Right ventricle myocardium superior (tissue), 1 donor: ENCODE results near the gene MED9. TPM values are rescaled to one million over a fixed set of nuclear protein-coding genes. Genes with fewer than 3 reads are reported as not detected.
"Not testable (repeated sequence)": the region's sequence is repeated elsewhere in the genome, so short reads cannot be mapped to it uniquely, and the experiment has no call there.

ENCODE experiments used
- ATAC-seq: fragments of 200-7000 bp; cut with Tn5 transposase; one replicate; pipeline ENCODE4 v1.9.1; 2020; ENCODE audit warnings: mild to moderate bottlenecking; ENCODE audit not compliant: poor library complexity
- DNase-seq: peaks from one replicate; pipeline ENCODE4 v3.0.0-alpha.2; 2020
- intact Hi-C: fragments of 100-400 bp; cut with DNase I; formaldehyde crosslinking; loops from one replicate; pipeline ENCODE4 v1.11.2; 2022
- total RNA-seq: library from RNA; stranded (reverse); fragmentation: NEBNext Ultra II Directional; extraction: Animal tissue kit (Norgen Biotek cat#: 25700); gene quantifications from one replicate; pipeline ENCODE4 v1.2.1, GENCODE V29; 2021
- donor health status: DM: no; HTN: yes; CAD: no; lungs with severe emphysema.

The MED9 gene
- total RNA-seq, 1 donor from 2014 or later, result 37.5 TPM

DNA sequence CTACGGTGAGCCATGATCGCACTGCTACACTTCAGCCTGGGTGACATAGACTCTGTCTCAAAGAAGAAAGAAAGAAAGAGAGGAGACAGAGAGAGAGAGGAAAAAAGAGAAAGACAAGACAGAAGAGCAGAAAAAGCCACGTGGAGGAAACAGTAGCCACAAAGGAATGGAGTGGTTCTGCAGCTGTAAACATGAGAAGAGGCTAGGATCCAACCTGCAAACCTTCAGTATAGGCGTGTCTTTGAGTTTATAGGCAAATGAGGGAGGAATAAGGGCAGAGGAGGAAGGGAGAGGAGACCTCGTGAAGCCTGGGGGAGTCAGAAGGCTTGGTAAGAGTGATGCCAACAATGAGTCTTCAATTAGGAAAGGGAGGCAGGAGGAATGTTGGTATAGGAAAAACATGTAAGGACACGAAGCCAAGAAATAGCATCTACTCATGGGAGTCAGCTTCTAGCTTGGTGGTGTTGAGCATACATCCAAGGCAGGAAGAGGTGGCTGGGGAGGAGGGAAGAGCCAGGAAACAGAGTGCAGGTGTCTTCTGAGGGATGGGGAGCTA, 3.9 kb downstream of the MED9 start:
- no peak for ATAC-seq
- intact Hi-C loops, result no loop called here
- DNase-seq, result no peak

DNA sequence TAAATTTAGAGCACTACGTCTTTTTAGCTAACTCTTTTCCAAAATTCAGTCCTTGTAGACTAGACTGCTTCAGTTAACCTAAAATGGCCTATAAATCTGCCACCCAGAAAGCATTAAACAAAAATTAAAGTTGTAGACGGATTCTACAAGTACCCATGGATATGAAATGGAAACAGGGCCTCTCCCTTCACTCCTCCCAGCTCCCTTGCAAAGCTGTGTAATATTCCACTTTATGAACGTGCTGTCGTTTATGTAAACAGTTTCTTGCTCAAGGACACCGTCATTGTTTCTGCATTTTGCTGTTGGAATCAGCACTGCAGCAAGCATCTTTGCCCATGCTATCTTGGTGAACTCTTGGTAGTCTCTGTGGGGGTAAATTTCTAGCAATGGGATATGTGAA, 5.1 kb downstream of the MED9 start:
- intact Hi-C loops, result no loop called here
- DNase-seq (no peak), ATAC-seq (no peak)

DNA sequence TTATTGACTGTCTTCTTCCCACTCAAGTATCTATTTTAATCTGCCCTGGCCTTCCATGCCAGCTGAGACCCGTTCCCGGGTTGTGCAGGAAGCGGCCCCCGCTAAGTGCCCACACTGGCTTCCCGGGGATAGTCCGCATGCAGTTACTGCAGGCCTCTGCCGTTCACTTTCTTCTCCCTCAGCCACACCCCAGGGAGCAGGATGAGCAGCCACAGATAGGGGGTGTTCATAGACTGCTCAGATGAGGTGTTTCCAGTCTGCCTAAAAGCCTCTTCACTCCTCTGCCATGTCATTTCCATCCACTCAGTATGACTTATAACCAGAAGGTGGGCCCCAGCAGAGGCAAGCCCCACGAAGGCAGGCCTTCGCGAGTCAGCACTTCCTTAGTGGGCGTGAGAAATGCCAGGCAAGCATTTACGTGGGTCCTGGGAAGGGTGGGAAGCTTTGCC, 7.7 kb downstream of the MED9 start:
- peak; percentile 45 for ATAC-seq
- DNase-seq, result no peak
- intact Hi-C loops, result no loop called here

DNA sequence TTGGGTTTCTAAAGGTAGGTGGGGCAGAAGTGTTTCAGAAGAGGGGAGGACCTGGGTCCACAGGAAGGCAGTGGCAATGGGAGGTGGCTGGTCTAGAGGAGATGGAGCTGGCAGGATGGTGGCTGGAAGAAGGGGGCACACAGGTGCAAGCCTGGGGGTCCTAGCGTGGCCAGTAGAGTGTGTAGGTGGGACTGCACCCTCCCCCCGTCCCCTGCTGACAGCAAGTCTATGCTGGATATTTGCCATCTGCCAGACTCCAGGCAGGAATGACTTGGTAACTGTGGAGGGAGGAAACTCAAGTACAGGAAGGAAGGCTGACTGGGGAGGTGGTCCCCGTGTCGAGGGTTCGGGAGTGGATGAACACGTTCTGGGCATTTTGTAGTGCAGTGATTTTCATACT, 8.6 kb downstream of the MED9 start:
- DNase-seq (no peak), ATAC-seq (peak; percentile 12)

DNA sequence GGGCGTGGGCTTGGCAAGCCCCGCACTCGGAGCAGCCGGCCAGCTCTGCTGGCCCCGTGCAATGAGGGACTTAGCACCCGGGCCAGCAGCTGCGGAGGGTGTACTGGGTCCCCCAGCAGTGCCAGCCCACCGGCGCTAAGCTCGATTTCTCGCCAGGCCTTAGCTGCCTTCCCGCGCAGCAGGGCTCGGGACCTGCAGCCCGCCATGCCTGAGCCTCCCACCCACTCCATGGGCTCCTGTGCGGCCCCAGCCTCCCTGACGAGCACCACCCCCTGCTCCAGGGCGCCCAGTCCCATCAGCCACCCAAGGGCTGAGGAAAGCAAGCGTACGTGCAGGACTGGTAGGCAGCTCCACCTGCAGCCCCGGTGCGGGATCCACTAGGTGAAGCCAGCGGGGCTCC, 9.6 kb downstream of the MED9 start:
- intact Hi-C loops, ATAC-seq, DNase-seq: not testable (repeated sequence)

More for the DNA sequence above, 8.6 kb downstream of the MED9 start:
- intact Hi-C loops, result no loop called here

DNA sequence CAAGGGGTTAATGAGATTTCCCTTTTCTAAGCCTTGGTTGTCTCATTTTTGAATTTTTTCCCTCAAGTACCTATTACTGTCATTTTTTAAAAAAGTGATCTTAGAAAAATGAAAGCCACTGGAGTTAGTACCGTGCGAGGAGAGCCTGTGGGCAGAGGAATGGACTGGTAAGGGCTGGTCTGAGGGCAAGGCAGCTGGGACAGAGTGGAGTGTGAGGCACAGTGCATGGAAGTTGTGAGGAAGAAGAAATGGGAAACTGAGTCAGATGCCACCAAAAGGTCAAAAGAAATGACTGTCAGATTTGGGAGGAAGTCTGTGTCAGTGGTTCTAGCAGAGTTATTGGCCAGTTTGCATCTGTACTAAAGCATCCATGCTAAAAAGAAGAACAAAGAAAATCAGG, 11.2 kb downstream of the MED9 start:
- DNase-seq (no peak), ATAC-seq (no peak)
- intact Hi-C loops, result no loop called here

DNA sequence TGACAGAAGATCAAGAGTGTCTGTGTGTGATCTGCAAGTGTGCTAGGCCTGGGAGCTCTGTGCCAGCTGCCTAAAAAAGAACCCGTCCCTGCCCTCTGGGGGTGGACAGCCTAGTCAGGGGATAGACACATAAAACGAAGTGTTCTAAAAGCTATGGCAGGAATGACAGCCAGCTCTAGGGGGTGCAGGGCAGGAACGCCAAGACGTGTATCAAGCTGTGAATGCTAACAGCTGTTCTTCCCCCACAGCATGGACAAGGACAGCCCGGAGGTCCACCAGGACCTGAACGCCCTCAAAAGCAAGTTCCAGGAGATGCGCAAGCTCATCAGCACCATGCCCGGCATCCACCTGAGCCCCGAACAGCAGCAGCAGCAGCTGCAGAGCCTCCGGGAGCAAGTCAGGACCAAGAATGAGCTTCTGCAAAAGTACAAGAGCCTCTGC, 14.3 kb downstream of the MED9 start:
- ATAC-seq, result peak; percentile 6
- peak; percentile 50 for DNase-seq
- intact Hi-C loops, result loop anchor here (5.0 to 10.0 kb wide), 2 partner anchors 129 to 154 kb away; no protein-coding TSS in a partner anchor

DNA sequence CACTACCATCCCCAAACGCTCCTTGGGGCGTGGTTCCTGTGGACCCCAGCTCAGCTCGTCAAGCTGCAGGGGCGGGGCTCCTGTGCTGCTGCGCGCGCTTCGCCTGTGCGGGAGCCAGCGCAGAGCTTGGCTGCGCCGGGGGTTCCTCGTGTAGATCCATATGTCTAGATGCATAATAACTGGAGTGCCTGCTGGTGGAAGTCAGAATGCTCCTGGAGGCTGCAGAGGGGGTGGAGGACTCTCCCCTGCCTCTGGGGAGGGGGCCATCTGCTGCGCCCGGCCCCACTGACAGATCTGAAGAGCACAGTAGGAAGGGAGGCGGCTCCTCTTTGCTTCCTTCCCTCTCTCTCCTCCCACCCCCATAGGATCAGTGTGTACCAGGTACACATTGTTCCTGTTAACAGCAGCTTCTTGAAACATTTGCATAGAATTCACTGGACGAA, 14.8 kb downstream of the MED9 start:
- intact Hi-C loops, result loop anchor here (5.0 to 10.0 kb wide), 2 partner anchors 129 to 153 kb away; no protein-coding TSS in a partner anchor
- DNase-seq, result no peak
- no peak for ATAC-seq

DNA sequence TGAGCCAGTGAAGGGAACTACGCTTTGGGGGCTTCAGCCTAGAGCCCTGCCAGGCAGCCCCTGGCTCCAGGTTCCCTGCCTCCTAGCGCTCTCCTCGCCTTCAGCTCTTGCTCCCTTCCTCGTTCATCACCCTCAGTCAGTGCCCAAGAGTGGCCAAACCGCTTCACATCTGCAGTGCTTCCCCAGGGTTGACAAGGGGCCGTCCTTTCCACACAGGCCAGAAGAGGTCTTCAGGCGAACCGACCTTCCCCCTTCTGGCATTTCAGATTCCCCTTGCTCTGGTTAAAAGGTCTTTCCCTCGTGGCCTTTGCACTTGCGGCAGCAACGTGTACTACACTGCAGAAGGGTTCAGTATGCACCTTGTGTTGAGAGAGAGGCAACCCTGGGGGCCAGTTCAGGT, 15.3 kb downstream of the MED9 start:
- intact Hi-C loops, result loop anchor here (5.0 to 10.0 kb wide), 2 partner anchors 130 to 153 kb away; no protein-coding TSS in a partner anchor
- ATAC-seq, result no peak
- DNase-seq, result no peak

DNA sequence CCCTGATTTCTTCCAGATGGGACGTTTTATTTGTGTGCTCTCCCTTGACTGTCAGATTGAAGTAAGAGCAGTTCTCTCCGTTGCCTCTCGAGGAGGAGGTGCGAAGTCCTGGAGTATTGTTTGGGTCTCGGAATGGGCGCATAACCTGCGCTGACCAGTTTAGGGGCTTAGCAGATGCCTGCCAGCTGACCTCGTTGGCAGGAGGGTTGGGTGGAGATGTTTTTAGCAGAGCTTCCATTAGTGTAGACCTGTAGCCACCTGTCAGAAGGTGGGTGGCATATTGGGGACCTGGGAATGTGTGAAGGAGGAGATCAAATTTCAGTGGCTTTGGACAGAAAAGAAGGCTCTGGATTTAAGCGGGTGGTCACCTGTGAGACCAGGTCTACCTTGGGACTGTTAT, 15.8 kb downstream of the MED9 start:
- DNase-seq (no peak), ATAC-seq (no peak)
- intact Hi-C loops, result loop anchor here (5.0 to 10.0 kb wide), 2 partner anchors 130 to 152 kb away; no protein-coding TSS in a partner anchor

DNA sequence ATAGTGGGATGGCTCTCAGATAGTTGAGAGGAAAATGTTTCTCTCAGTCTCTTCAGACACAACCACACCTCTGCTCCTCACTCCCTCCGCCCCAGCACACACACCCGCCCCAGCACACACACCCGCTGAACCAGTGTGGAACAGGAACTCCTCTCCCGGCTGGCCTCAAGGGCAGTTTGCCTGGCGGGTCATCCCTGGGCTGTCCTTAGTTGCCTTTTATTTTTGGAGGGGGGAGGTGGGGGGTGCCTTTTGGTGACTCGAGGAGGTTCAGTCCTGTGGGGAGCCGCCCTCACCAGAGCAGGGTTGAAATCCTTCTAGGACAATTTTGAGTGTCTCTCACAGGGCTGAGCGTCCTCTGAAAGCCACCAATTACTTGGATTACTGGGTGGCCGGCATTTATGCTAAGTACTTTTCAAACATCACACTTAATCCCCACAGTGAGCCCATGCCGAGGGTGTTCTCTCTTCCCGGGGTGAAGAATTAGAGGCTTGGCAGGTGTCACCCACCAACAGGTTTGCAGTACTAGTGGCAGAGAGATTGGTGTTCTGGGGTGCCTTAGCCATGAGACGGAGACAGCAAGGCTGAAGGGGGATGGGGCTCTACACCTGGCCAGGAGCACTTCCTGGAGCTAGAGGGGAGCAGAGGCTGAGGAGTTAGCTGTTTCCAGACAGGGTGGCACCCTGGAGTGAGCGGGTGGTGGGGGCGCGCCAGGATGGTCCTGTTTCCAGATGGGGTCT, 16.6 kb downstream of the MED9 start:
- intact Hi-C loops, result loop anchor here (5.0 to 10.0 kb wide), 2 partner anchors 131 to 151 kb away; no protein-coding TSS in a partner anchor
- DNase-seq (peak; percentile 63), ATAC-seq (no peak)

DNA sequence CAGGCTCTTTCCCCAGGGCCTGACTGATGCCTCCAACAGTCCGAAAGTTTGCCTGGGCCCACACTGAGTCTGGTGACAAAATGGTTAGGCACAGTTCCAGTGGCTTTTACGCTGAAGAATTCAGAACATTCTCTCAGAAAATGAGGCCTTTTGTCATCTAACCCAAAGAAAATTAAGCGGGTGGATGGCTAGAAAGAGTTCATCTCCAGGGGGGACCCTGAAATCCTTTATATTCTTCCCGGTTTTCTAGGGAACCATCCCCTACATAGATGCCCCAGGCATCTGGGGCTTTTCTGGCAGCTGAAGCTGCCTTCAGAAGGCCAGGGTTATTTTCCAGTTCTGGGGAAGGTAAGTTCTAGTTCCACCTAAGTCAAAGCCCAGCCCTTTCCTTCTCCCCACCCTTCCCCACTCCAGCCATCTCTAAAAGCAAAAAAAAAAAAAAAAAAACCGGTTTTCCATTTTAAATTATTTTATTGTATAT, 17.2 kb downstream of the MED9 start:
- intact Hi-C loops, result loop anchor here (5.0 to 10.0 kb wide), 2 partner anchors 132 to 151 kb away; no protein-coding TSS in a partner anchor
- DNase-seq (no peak), ATAC-seq (no peak)

DNA sequence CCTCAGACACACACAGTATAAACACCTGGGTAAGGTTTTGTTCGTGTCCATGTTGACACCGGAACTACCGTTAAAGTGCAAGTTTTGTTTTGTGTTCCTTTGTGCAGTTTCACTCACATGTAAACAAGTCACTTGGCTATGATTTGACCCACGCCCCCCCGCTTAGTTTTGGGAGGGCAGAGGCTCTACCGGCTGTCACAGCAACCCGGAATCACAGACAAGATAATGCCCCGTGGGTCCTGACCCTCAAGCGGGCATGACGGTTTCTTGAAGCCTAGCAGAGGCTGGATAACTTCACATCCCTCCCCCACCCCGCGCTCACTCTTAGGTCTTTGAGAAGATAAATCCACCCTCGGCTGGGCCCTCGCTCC, 17.7 kb downstream of the MED9 start:
- intact Hi-C loops, result loop anchor here (5.0 to 10.0 kb wide), 2 partner anchors 132 to 150 kb away; no protein-coding TSS in a partner anchor
- no peak for ATAC-seq

DNA sequence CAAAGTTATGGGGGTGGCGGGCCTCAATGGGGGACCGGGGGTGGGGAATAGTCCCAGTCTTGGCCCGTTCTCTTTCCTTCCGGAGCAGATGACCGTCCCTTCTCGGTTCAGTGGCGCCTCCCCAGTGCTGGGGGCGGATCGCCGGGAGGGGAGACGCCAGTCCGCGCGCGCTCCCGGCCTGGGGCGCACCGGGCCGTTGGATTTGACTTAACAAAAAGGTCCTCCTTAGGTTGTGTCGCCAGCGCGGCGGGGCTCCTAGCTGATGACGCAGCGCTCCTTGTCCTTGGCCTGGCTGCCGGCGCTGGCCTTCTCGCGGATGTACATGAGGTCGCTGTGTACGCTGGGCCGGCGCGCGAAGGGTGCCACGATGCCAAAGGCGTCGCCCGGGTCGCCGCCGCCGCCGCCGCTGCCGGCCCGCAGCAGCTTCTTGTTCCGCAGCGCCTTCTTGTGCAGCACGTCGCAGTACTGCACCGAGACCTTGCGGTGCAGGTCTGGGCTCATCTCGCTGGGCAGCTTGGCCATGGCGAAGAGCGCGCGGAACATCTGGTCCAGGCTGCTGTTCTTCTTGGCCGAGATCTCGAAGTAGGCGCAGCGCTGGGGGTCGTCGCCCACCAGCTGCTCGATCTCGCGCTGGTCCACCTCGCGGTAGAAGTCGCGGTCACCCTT, 18.2 kb downstream of the MED9 start:
- DNase-seq (peak; percentile 83), ATAC-seq (peak; percentile 20)
- intact Hi-C loops, result loop anchor here (5.0 to 10.0 kb wide), 2 partner anchors 133 to 150 kb away; no protein-coding TSS in a partner anchor

More for the DNA sequence above, 17.7 kb downstream of the MED9 start:
- peak; percentile 51 for DNase-seq

DNA sequence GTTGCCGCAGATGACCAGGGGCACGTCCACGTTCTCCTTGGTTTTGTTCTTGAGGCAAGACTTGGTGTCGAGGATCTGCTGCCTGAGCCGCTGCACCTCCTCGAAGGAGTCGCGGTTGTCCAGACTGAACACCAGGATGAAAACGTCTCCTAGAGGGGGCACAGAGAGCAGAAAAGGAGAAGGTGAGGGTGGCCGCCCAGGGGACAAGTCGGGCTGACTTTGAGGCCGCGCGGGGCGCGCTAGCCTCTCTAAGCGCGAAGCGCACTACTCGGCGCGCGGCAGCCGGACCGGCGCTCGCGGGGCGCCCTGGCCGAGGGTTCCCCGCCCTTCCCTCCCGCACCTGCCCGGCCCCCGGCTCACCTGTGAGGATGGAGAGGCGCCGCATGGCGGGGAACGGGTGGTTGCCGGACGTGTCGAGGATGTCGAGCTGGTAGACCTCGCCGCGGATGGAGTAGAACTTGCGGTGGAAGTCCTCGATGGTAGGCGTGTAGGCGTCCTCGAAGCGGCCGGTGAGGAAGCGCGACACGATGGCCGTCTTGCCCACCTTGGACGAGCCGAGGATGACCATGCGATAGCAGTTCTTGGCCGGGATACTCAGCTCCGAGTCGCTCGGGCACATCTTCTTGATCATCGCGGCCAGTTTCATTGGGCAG, 18.9 kb downstream of the MED9 start:
- peak; percentile 61 for DNase-seq
- peak; percentile 27 for ATAC-seq
- intact Hi-C loops, result loop anchor here (2.0 to 10.0 kb wide), 2 partner anchors 73 to 149 kb away; no protein-coding TSS in a partner anchor

DNA sequence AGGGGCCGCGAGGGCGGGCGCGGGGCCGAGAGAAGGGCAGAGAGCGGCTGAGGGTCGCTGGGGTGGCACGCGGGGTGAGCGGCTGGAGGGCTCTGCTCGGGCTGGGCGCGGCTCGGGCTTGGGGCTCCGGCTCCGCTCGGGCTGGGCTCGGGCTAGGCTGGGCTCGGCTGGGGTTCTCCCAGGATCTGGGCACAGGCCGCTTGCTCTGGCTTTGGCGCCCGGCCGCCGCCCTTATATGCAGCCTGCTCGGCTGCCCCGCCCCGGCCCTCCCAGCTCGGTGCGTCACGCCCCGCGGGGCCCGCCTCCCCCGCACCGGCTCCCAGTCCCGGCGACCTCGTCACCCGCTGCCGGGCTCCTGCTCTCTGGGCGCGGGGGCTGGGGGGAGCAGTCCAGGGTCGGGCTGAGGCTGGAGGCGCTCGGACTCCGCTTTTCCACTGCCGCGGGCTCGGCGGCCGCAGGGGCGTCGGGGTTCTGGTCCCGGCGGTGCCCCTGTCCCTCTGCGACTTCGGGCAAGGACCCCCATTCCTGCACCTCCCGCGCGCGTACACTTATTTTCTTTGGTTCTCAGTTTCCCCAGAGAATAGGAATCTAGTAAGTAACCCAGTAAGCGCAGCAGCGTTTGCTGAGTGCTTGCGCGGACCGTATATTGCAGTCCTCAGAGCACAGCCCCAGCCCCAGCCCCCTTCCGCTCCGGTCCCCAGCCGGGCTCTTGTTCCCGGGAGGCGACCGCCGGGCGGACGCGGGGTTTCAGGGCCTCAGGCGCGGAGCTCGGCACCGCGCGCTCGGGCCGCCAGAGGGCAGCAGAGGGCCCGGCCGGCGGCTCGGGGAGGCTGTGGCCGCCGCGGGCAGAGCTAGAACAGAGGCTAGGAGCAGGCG, 19.6 kb downstream of the MED9 start, which contains the start of gene RASD1:
RASD1 (minus strand) TSS at position 207 of the 876 bp plus-strand sequence. CDS start 214 bp downstream, outside the sequence.
- DNase-seq (peak; percentile 94), ATAC-seq (peak; percentile 89)
- intact Hi-C loops, result loop anchor here (2.0 to 10.0 kb wide), 2 partner anchors 72 to 148 kb away; no protein-coding TSS in a partner anchor
